Measurements from ENCODE around the gene METTL26. TPM values are rescaled to one million over a fixed set of nuclear protein-coding genes. Genes with fewer than 3 reads are reported as not detected.
A peak's percentile ranks its signal among the peaks of the same experiment; 100 is the strongest.

Gene METTL26
- total and polyA plus RNA-seq, 9 of the 15 experiments (the other 6 are each of a cell fraction or from before 2014, with no cell fraction given) = 7.3 to 262 (median 80.9) TPM

GRCh38 chr16:679814-680624, 43.9 kb upstream of the METTL26 start, which contains the start of gene STUB1 (continued):
- TF ChIP-seq RNF2 (IDR thresholded peaks at IDR 0.05) (no peak), ZBTB5 (IDR thresholded peaks at IDR 0.05) (no peak), ZNF146 (CRISPR knock-in tag; IDR thresholded peaks at IDR 0.05; ENCODE audit: unreplicated experiment) (no peak), ZNF12 (CRISPR knock-in tag; IDR thresholded peaks at IDR 0.05) (no peak), SMAD4 (CRISPR knock-in tag; conservative IDR thresholded peaks at IDR 0.05) (peak; percentile 40; the same call in 1 of the 2 replicates), MTA1 (IDR thresholded peaks at IDR 0.05; ENCODE audit: borderline replicate concordance) (no peak), ATF2 (CRISPR knock-in tag; IDR thresholded peaks at IDR 0.05) (no peak), JUNB (CRISPR knock-in tag; conservative IDR thresholded peaks at IDR 0.05) (no peak), NFATC3 (IDR thresholded peaks at IDR 0.05) (no peak), NKRF (IDR thresholded peaks at IDR 0.05; ENCODE audit: borderline replicate concordance) (peak; percentile 73; the same call in 1 of the 2 replicates), SAFB2 (IDR thresholded peaks at IDR 0.05; ENCODE audit: borderline replicate concordance, low read depth, low read length, severe bottlenecking) (no peak), PRDM10 (IDR thresholded peaks at IDR 0.05; ENCODE audit: partially characterized antibody) (peak; percentile 88), MNT (conservative IDR thresholded peaks at IDR 0.05) (peak; percentile 56 to 89), NELFE (IDR thresholded peaks at IDR 0.05; ENCODE audit: insufficient read depth, insufficient read length) (no peak), ZNF175 (CRISPR knock-in tag; IDR thresholded peaks at IDR 0.05; ENCODE audit: low read depth) (no peak), ILK (tag; IDR thresholded peaks at IDR 0.05; ENCODE audit: borderline replicate concordance, low read depth) (no peak)
